Loucy (cell line): Measurements from ENCODE around the gene NPTN.

ENCODE experiments used
- EZH2phosphoT487 ChIP-seq: fragments of 200-600 bp; IDR thresholded peaks from 2 replicates; pipeline ENCODE4 v1.6.1; 2018; ENCODE audit warnings: antibody characterized with exemption, mild to moderate bottlenecking, moderate library complexity, borderline replicate concordance
- TF ChIP-seq, protein P1 (sequence below): fragments of 200-600 bp; sonication (generic); conservative IDR thresholded peaks from 2 replicates; pipeline ENCODE4 v1.5.1; 2014; ENCODE audit warnings: mild to moderate bottlenecking, antibody characterized with exemption, low read length

DNA sequence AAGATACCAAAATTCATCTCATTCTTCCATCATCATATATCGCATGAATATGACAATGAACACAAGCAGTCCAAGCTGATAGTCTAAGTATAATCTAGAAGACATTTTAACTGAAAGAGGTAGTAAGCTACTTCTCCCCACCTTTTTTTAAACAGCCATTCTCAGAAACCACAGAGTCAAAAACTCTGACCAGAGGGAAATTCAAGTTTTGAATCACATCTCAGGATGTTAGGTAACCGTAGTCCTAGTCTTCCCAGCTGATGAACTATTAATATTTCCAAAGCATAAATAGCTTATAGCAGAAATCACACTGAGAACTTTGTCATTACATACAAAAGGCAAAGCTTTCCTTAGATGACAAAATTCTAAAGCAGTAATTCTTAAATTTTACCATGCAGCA, 25.8 kb downstream of the NPTN start:
- TF ChIP-seq, protein P1, sequence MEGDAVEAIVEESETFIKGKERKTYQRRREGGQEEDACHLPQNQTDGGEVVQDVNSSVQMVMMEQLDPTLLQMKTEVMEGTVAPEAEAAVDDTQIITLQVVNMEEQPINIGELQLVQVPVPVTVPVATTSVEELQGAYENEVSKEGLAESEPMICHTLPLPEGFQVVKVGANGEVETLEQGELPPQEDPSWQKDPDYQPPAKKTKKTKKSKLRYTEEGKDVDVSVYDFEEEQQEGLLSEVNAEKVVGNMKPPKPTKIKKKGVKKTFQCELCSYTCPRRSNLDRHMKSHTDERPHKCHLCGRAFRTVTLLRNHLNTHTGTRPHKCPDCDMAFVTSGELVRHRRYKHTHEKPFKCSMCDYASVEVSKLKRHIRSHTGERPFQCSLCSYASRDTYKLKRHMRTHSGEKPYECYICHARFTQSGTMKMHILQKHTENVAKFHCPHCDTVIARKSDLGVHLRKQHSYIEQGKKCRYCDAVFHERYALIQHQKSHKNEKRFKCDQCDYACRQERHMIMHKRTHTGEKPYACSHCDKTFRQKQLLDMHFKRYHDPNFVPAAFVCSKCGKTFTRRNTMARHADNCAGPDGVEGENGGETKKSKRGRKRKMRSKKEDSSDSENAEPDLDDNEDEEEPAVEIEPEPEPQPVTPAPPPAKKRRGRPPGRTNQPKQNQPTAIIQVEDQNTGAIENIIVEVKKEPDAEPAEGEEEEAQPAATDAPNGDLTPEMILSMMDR = no peak
- TF ChIP-seq EZH2phosphoT487 = no peak
